Thyroid gland (tissue), 4 donors: ENCODE results near the gene PRSS21. TPM values are rescaled to one million over a fixed set of nuclear protein-coding genes. Genes with fewer than 3 reads are reported as not detected.

Experiments
- small RNA-seq: library from RNA; depleted of rRNA; stranded (forward); fragments of <200 nt; gene quantifications from one replicate; pipeline ENCODE3, GENCODE V24; 2016
- total RNA-seq, 4 donors: library from RNA; depleted of rRNA; stranded (reverse); fragments of >200 nt; gene quantifications; one replicate each; pipeline ENCODE4 v1.2.3, GENCODE V29; 2016

The PRSS21 gene
- total RNA-seq, 4 donors from 2014 or later = 0.56 TPM; not detected in 3

Small RNA genes within 50 kb of the gene (small RNA-seq; reads per million reads assigned to genes)
- gene SNORA3C = not detected

Other genes starting within 250 kb of the PRSS21 start
- 10 to 100 TPM in 3 of 4 donors, 1 to 10 TPM in 1; 8.6 to 23.3 (median 15.1) TPM for gene KCTD5, start 134.7 kb upstream of the PRSS21 start, total RNA-seq
- gene PRSS27, start 97.0 kb upstream of the PRSS21 start, total RNA-seq = 1 to 10 TPM in 3 of 4 donors, not detected in 1; 1.1 to 1.5 (median 1.1) TPM
- gene SRRM2, start 64.6 kb upstream of the PRSS21 start, total RNA-seq = 100 to 1,000 TPM; 262 to 378 (median 312) TPM
- 100 to 1,000 TPM; 373 to 786 (median 647) TPM for gene ELOB, start 40.0 kb upstream of the PRSS21 start, total RNA-seq
- gene PRSS33, start 29.7 kb upstream of the PRSS21 start, total RNA-seq = not detected
- gene PRSS41, start 18.8 kb upstream of the PRSS21 start, total RNA-seq = not detected
- not detected for gene ZG16B, start 13.1 kb downstream of the PRSS21 start, total RNA-seq
- gene PRSS22, start 40.9 kb downstream of the PRSS21 start, total RNA-seq = 1 to 10 TPM; 1.2 to 7.7 (median 4.6) TPM
- 10 to 100 TPM; 58.4 to 89.3 (median 73.8) TPM for gene FLYWCH2, start 66.0 kb downstream of the PRSS21 start, total RNA-seq
- gene FLYWCH1, start 94.7 kb downstream of the PRSS21 start, total RNA-seq = 10 to 100 TPM; 31.3 to 49.8 (median 41.5) TPM
- not detected for gene KREMEN2, start 147.0 kb downstream of the PRSS21 start, total RNA-seq
- 1 to 10 TPM; 2.8 to 5.6 (median 3.3) TPM for gene PAQR4, start 152.1 kb downstream of the PRSS21 start, total RNA-seq
- under 1 TPM in 2 of 4 donors, not detected in 2; 0.81 to 0.88 TPM for gene PKMYT1, start 163.2 kb downstream of the PRSS21 start, total RNA-seq
- gene CLDN9, start 195.7 kb downstream of the PRSS21 start, total RNA-seq = under 1 TPM in 1 of 4 donors, not detected in 3; 0.33 TPM
- gene CLDN6, start 200.9 kb downstream of the PRSS21 start, total RNA-seq = not detected
- 100 to 1,000 TPM in 1 of 4 donors, 10 to 100 TPM in 3; 47.9 to 110 (median 67.0) TPM for gene TNFRSF12A, start 203.1 kb downstream of the PRSS21 start, total RNA-seq
- 10 to 100 TPM; 10.1 to 51.7 (median 29.7) TPM for gene HCFC1R1, start 206.7 kb downstream of the PRSS21 start, total RNA-seq
- 10 to 100 TPM; 16.5 to 19.1 (median 17.6) TPM for gene THOC6, start 206.8 kb downstream of the PRSS21 start, total RNA-seq
- gene BICDL2, start 219.7 kb downstream of the PRSS21 start, total RNA-seq = 10 to 100 TPM in 3 of 4 donors, 1 to 10 TPM in 1; 7.3 to 17.8 (median 14.6) TPM
- gene MMP25, start 229.3 kb downstream of the PRSS21 start, total RNA-seq = 1 to 10 TPM in 1 of 4 donors, under 1 TPM in 3; 0.49 to 1.6 (median 0.70) TPM
- gene IL32, start 248.4 kb downstream of the PRSS21 start, total RNA-seq = 10 to 100 TPM; 24.0 to 53.6 (median 28.9) TPM